Measurements from ENCODE around the gene CCDC71L. TPM values are rescaled to one million over a fixed set of nuclear protein-coding genes. Genes with fewer than 3 reads are reported as not detected.

Gene CCDC71L
- total and polyA plus RNA-seq, 8 donors: 1.3 to 92.7 (median 11.4) TPM

GRCh38 chr7:106623853-106624252, 37.1 kb downstream of the CCDC71L start:
- no peak overlapping the region for H3K4me3 ChIP-seq
- peaks cover 0 to 10% (median 2%) of the 10 kb centered on the region in 4 donors for H3K4me1 ChIP-seq
- H3K9me3 ChIP-seq: peaks cover 0 to 14% (median 5%) of the 10 kb centered on the region in 4 donors
- intact Hi-C loops (cut with DNase I; ENCODE audit: low total_unique reads): no loop called here
- TF ChIP-seq EP300 (IDR thresholded peaks at IDR 0.05): no peak
- TF ChIP-seq POLR2A (IDR thresholded peaks at IDR 0.05): no peak
- no peak for TF ChIP-seq CTCF (IDR thresholded peaks at IDR 0.05)
- peak in 2 of 3 donors; percentile 19 to 40 for TF ChIP-seq POLR2AphosphoS5 (IDR thresholded peaks at IDR 0.05)
- no peak for DNase-seq
- H3K36me3 ChIP-seq: no peaks in the 10 kb centered on the region
- H3K27ac ChIP-seq: peak overlapping the region in 1 of 5 donors; percentile 11
- H3K27me3 ChIP-seq: no peaks in the 10 kb centered on the region

- 40 to 86% (median 71%) methylated on average over 2 of the region's 2 CpGs for WGBS, 5 donors
- Histone ChIP-seq H3K36me3 (no peaks in the 10 kb centered on the region), H3K4me1 (peaks cover 0 to 10% (median 2%) of the 10 kb centered on the region in 4 donors), H3K4me3 (no peak overlapping the region), H3K27me3 (no peaks in the 10 kb centered on the region), H3K9me3 (peaks cover 0 to 14% (median 5%) of the 10 kb centered on the region in 4 donors), H3K27ac (peak overlapping the region in 2 of 5 donors; percentile 4 to 11)
- intact Hi-C loops (cut with DNase I; ENCODE audit: low total_unique reads): no loop called here
- TF ChIP-seq CTCF (IDR thresholded peaks at IDR 0.05): no peak
- no peak for TF ChIP-seq EP300 (IDR thresholded peaks at IDR 0.05)
- no peak for TF ChIP-seq POLR2A (IDR thresholded peaks at IDR 0.05)
- no peak for TF ChIP-seq POLR2AphosphoS5 (IDR thresholded peaks at IDR 0.05)
- no peak for DNase-seq
Observed at GRCh38 chr7:106623315-106623660, 37.7 kb downstream of the CCDC71L start.

GRCh38 chr7:106622654-106623314, 38.2 kb downstream of the CCDC71L start:
- no peak for TF ChIP-seq EP300 (IDR thresholded peaks at IDR 0.05)
- no peak for TF ChIP-seq POLR2AphosphoS5 (IDR thresholded peaks at IDR 0.05)
- no peak for TF ChIP-seq POLR2A (IDR thresholded peaks at IDR 0.05)
- intact Hi-C loops (cut with DNase I; ENCODE audit: low total_unique reads): no loop called here
- H3K4me1 ChIP-seq: peaks cover 0 to 10% (median 2%) of the 10 kb centered on the region in 4 donors
- no peak for DNase-seq
- H3K27me3 ChIP-seq: no peaks in the 10 kb centered on the region
- H3K36me3 ChIP-seq: no peaks in the 10 kb centered on the region
- no peak overlapping the region for H3K27ac ChIP-seq
- peaks cover 0 to 14% (median 5%) of the 10 kb centered on the region in 4 donors for H3K9me3 ChIP-seq
- no peak overlapping the region for H3K4me3 ChIP-seq
- 80 to 91% (median 89%) methylated on average over 1 of the region's 1 CpG for WGBS, 5 donors

DNA sequence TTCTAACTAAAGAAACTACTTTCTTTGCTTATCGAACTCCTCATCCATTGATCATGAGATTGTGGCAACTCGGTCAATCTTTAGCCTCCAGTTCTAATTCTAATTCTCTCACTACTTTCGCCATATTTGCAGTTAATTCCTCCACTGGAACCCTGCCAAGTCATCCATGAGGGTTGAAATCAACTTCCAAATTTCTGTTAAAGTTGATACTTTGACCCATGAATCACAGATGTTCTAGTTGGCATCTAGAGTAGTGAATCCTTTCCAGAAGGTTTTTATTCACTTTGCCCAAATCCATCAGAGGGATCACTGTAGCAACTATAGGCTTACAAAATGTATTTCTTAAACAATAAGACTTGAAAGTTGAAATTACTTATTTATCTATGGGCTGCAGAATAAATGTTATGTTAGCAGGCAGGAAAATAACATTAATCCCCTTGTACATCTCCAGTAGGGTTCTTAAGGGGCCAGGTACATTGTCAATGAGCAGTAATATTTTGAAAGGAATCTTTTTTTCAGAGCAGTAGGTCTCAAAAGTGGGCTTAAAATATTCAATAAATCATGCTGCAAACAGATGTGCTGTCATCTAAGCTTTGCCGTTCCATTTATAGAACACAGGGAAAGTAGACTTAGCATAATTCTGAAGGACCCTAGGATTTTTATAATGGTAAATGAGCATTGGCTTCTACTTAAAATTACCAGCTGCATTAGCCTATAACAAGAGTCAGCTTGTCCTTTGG, 39.4 kb downstream of the CCDC71L start:
- WGBS, 5 donors: 65 to 80% (median 75%) methylated on average over 4 of the region's 4 CpGs
- DNase-seq: no peak
- Histone ChIP-seq H3K27me3 (no peaks in the 10 kb centered on the region), H3K27ac (no peak overlapping the region), H3K4me1 (peaks cover 0 to 10% (median 1%) of the 10 kb centered on the region in 4 donors), H3K9me3 (peaks cover 0 to 14% (median 5%) of the 10 kb centered on the region in 4 donors), H3K4me3 (no peak overlapping the region), H3K36me3 (no peaks in the 10 kb centered on the region)
- intact Hi-C loops (cut with DNase I; ENCODE audit: low total_unique reads): no loop called here
- TF ChIP-seq POLR2A (IDR thresholded peaks at IDR 0.05): no peak
- no peak for TF ChIP-seq POLR2AphosphoS5 (IDR thresholded peaks at IDR 0.05)
- TF ChIP-seq CTCF (IDR thresholded peaks at IDR 0.05): no peak
- TF ChIP-seq EP300 (IDR thresholded peaks at IDR 0.05): no peak
